Adrenal gland (tissue), 5 donors: Measurements from ENCODE around the gene MAML2.

Experiments used
- POLR2A ChIP-seq, 2 donors: fragments of 450-650 bp; IDR thresholded peaks; one replicate each; pipeline ENCODE4 v1.6.1; 2017; ENCODE audit warnings: antibody characterized with exemption in 2 of 2, mild to moderate bottlenecking in 2 of 2, moderate library complexity in 1 of 2
- TF ChIP-seq, protein P1 (sequence below), 6 experiments: fragments of 450-650 bp in 4 of 6; fragments of 200-600 bp in 2 of 6; sonication (generic) in 1 of 6; IDR thresholded peaks; 1 replicate in 5 of 6; 2 replicates in 1 of 6; pipeline versions ENCODE4 v1.5.1 to v1.8.0; 2016 to 2021; ENCODE audit warnings: antibody characterized with exemption in 6 of 6, mild to moderate bottlenecking in 2 of 6, moderate library complexity in 1 of 6
- donor health status: DM: no; HTN: no; CAD: no.

DNA sequence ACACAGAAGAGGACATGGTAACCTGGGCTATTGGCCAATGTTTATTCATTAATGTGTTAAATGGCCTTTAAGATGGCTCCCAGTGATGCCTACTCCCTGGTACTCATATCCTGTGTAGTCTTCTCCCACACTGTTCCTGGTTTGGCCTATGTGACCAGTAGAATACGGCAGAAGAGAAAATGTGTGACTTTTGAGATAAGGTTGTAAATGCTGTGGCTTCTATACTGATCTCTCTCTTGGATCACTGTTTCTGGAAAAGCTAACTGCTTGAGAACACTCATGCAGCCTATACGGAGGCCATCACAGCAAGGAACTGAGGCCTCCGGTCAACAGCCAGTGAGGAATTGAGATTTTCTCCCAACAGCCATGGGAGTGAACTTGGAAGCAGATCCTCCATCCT, 24.1 kb downstream of the MAML2 start:
- TF ChIP-seq, protein P1, sequence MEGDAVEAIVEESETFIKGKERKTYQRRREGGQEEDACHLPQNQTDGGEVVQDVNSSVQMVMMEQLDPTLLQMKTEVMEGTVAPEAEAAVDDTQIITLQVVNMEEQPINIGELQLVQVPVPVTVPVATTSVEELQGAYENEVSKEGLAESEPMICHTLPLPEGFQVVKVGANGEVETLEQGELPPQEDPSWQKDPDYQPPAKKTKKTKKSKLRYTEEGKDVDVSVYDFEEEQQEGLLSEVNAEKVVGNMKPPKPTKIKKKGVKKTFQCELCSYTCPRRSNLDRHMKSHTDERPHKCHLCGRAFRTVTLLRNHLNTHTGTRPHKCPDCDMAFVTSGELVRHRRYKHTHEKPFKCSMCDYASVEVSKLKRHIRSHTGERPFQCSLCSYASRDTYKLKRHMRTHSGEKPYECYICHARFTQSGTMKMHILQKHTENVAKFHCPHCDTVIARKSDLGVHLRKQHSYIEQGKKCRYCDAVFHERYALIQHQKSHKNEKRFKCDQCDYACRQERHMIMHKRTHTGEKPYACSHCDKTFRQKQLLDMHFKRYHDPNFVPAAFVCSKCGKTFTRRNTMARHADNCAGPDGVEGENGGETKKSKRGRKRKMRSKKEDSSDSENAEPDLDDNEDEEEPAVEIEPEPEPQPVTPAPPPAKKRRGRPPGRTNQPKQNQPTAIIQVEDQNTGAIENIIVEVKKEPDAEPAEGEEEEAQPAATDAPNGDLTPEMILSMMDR (IDR thresholded peaks at IDR 0.05): no peak
- no peak for TF ChIP-seq POLR2A (IDR thresholded peaks at IDR 0.05)
